Activated gamma-delta T cell (primary cell): ENCODE measurements around the gene MMP24OS.

Experiments used
- DNase-seq: peaks from one replicate; lab custom pipeline; 2025; lab: John Stamatoyannopoulos, UW

Gene MMP24OS

DNA sequence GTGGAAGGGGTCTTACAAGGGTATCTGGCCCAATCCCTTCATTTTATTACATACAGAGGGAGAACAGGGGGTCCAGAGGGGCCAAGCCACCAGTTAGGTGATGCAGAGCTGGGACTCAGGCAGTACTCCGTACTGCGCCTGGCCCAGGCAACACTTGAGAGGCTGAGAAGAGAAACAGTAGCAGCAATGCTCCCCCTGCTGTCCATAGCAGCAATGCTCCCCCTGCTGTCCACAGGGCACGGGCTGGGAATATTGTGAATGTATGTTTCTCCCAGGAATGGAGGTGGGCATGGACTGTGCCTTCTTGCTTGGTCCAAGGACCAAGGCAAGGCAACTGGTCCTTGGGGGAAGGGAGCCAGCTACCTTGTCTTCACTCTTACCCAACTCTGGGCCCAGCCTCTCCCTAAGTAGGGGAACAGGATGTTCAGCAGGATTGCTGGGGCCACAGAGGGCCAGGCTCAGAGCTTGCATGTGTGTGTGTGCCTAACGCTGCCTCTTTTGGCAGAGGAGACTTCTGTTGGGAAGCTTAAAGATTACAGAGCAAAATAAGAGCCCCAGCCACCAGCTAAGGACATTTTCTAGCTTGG lies 29.1 kb upstream of the MMP24OS start:
- DNase-seq = no peak

DNA sequence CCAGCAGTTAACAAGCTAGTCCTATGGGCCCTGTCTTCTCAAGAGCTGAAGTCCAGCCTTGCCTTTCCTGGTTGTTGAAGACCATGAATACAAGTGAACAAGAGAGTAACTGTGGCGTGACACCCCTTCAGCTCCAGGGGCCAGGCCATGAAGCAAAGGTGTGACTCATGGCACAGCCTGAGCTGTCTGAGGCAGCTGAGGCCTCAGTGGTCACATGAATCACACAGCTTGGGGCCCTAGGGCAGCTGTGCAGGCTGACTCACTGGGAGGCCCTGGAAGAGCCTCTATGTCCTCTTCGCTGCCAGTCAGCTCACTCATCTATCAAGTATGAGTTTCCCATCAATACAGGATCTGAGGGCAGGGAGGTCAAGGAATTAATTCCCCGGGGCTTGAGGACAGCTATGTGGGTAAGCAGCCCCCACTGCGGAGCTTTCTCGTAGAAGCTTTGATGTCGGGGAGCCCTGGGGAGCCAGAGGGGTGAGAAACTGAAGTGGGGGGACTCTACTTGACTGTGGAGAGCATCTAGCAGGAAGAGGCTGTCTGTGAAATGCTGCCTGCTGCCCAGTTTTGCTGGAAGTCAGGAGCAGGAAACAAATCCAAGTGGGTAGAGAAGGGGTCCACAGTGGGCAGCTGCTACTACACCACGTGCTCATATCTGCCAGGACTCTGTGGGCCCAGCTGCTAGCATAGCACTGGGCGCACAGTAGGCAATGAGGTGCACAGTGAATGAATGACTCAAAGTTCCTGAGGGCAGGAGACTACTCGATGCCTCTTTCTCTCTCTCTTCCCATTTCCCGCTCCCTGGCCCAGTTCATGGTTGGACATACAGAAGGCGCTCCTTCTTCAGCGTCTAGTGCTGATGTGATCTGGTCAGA lies 28.0 kb upstream of the MMP24OS start:
- no peak for DNase-seq

- no peak for DNase-seq
These were observed 27.0 kb upstream of the MMP24OS start for GRCh38 chr20:35304956-35305355.

DNA sequence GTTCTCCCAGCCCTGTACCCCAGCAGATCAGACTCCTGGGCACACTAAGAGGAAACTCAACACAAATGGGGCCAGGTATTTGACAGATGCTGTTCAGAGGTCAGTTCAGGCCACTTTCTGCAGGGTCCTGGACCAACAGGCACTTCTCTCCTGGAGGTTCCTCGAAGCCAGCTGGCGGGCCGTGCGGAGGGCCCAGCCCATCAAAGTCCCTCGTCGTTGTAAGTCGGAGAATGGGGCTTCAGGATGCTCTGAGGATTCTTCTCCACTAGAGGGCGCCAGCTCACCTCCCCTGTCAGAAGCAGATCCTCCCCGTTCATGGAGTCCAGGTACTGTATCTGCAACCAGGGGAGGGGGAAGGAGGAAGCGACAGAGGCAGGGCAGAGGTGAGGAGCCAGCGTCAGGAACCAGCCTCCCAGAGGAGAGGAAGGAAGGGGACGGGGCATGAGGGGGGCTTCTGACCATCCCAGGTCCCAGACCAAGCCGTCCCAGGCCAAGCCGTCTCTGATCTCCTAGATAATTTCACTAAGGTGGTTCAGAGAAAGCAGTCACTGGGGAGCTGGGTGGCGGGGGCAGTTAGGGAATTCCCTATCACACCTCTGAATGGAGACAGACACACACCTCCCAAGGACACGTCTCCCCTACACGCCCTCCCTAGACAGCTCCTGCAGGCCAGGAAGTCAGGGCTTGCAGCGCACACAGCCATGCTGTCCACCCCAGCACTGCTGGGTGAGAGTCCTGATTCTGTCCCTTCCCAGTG lies 26.0 kb upstream of the MMP24OS start:
- no peak for DNase-seq

GRCh38 chr20:35303382-35303734 lies 25.4 kb upstream of the MMP24OS start:
- no peak for DNase-seq

DNA sequence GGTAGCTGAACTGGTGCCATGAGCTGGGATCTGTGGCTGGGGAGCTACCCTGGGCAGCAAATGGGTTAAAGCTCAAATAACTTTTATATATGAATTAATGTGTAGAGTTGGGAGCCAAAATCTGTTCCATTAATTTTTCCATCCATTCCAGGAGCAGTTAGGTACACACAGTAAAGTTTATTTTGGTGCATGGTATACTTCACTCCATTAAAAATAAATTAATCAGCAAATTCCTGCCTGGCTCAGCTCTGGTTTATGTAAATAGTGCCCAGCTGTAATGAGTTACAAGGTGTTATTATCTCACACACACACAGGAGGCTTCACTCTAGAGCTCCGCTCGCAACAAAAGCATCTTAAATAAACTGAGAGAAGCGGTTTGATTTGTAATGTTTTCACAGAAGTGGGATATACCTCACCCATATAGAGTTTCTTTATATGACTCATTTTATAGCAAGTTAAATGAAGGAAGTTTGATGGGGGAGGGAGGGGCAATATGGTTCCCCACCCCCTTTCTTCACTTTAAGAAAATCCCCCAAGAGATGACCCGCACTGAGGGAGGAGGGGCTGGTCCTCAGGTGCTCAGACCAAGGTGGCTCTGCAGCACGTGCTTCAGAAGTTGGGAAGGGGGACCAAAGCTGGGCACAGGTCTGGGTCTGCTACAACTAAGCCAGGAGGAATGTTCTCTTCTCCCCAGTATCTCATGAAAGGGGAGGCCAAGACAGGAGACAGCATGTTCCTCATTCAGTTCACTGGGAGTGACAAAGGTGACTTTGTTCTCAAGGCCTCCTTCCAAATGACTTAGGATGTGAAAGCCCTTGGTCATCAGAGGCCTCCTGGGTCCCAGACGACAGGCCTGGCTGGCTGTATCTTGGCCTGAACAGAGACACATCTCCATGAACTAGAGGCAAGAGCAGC lies 24.8 kb upstream of the MMP24OS start:
- DNase-seq = no peak

DNA sequence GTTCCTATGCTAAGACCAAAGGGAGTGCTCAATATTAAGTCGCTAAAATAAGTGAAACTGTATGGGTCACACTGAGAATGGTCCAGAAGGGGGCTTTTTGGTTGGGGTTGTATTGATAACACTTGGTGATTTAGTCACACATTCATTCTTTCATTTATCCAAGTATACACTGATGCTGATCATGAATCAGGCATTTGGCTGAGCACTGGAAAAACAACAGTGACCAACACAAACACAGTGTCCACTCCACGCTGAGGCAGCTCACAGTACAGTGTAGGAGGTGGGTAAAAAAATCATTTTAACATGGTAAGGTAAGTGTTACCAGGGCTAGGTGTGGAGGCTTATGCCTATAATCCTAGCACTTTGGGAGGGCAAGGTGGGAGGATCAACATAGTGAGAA lies 23.5 kb upstream of the MMP24OS start:
- DNase-seq = no peak

GRCh38 chr20:35300469-35301262 lies 22.7 kb upstream of the MMP24OS start:
- DNase-seq = no peak

DNA sequence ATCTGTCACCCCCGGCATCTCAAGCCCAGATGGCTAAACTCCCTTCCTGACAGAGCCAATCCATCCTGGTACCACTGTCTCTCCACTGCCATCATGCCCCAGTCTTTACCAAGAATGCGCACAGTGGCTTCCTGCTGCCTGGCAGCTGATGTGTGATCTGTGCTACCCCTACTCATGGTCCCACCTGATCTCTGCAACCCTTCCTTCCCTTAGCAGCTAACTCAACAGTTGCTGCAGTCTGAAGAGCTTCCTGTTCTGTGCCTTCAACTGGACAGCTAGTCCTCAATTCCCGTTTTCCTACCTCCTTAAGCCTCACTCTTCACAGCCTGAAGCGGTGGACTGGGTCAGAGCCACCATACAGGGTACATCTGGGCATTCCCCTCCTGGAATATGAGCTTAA lies 21.9 kb upstream of the MMP24OS start:
- DNase-seq = no peak

DNA sequence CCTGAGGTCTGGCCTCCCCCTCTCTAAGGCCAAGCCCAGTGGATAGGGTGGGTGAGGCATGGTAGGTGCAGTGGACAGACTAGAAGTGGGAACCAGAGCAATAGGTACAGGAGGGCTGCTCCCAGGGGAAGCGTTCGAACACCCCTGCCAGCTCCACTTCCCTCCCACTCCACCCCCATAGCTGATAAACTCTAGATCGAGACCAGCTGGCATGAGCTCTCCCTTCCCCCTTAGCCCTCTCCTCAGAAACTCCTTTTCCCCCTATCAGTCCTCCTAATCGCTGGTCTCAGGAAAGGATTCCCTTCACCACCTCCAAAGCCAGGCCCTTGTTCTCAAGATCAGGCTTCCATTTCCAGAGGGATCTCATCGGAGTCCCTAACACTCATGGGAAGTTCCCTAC lies 20.3 kb upstream of the MMP24OS start:
- no peak for DNase-seq

DNA sequence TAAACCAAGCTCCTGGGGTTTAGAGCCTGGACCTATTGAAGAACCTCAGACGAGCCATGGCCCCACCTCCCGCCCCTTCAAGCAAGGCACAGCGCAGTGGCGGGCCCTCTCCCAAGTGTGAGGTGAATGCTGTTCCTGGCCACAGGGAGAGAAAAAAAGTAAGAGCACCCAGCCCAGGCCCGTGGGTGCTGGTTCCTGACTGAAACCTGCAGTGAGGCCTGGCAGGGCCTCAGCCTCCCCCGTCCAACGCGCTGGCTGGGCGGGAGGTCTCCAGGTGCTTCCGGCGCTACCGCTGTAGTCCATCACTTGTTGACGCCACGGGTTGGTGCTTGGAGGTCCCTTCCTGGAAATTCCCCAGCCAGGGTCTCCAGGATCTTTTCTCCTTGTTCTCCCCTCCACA lies 19.8 kb upstream of the MMP24OS start:
- DNase-seq = no peak

GRCh38 chr20:35297155-35297554 lies 19.2 kb upstream of the MMP24OS start:
- DNase-seq = no peak

- DNase-seq = no peak
These were observed 18.2 kb upstream of the MMP24OS start for GRCh38 chr20:35296101-35296554.

DNA sequence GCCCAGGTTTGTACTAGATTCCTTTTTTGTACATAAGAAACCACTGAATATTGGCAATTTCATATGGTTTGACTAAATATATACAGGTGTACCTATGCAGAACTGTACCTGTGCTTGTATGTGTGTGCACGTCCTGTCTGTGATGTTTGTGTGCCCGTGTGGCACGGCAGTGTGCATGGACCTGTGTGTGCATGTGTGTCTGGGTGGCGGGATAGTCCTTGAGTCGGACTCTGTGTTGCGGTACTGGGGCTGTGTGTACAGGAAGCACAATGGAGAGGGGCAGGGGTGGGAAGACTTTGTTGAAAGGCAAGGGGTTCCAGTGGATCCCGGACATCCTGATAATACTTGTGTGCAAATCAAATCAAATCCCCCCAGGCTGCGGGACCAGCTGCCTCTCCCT lies 17.8 kb upstream of the MMP24OS start:
- no peak for DNase-seq

GRCh38 chr20:35295058-35295457 lies 17.1 kb upstream of the MMP24OS start:
- no peak for DNase-seq

- no peak for DNase-seq
These were observed 16.4 kb upstream of the MMP24OS start for GRCh38 chr20:35294293-35294685.

DNA sequence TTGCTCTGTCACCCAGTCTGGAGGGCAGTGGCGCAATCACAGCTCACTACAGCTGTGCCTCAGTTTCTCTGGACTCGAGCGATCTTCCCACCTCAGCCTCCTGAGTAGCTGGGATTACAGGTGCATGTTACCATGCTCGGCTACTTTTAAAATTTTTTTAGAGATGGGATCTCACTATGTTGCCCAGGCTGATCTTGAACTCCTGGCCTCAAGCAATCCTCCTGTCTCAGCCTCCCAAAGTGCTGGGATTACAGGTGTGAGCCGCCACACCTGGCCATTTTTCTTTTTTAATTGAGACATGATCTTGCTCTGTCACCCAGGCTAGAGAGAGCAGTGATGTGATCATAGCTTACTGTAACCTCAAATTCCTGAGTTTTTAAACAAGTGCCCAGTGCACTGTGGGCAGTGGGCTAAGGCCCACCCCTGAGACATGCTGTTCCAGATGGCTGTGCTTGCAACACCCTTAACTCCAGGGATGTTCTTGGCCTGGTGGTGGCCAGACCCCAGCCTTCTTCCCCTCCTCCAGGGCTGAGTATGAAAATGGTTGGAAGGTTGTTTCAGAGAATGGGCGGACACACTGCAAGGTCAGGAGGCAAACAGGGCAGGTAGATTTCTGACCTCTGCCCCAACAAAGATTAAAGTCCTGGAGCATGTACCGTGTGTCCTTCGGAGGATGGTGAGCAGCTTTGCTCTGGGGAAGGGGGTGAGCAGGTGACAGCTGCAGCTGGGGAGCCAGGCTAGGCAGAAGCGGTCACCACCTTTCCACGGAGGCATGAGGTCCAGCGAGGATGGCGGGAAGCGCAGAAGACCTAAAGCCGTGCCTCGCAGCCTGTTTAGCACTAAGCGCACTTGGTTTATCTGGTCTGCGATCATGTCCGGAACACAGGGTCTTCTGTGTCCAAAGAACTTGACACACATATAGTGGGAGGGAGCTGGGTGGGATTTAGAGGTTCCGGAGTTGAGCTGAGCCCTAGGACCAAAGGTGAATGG lies 15.7 kb upstream of the MMP24OS start:
- no peak for DNase-seq

- DNase-seq = no peak
These were observed 14.8 kb upstream of the MMP24OS start for GRCh38 chr20:35292504-35293285.
